K562 (cell line): Measurements from ENCODE around the gene VIT. TPM values are rescaled to one million over a fixed set of nuclear protein-coding genes. Genes with fewer than 3 reads are reported as not detected.

Source experiments
- ATAC-seq: fragments of 200-7000 bp; cut with Tn5 transposase; 3 replicates; pipeline ENCODE4 v1.9.1; 2020; ENCODE audit warnings: moderate library complexity
- BruUV-seq: library from RNA; stranded (reverse); fragments of 400-500 nt; replicated peaks from 2 replicates; lab custom pipeline; 2021; lab: Mats Ljungman, UMichigan
- CTCF ChIA-PET: fragments of 300-600 bp; formaldehyde crosslinking; extraction: SDS; loops from one replicate; lab custom pipeline; 2021; ENCODE audit warnings: low intra/inter-chr PET ratio; lab: Yijun Ruan, JAX
- POLR2A ChIA-PET: fragments of 300-600, 350-650 bp; sonication (Branson Sonifier 250); formaldehyde crosslinking; extraction: SDS; loops from one replicate; lab custom pipeline; 2021; ENCODE audit warnings: antibody characterized with exemption, inconsistent platforms; lab: Yijun Ruan, JAX
- DNase-seq, 4 experiments: peaks; one replicate each; pipeline versions ENCODE4 v3.0.0 to v3.0.0-alpha.2; 2011 to 2018; ENCODE audit warnings: low spot score in 3 of 4, mixed read lengths in 3 of 4; ENCODE audit errors: extremely low read depth in 1 of 4
- FAIRE-seq: peaks from 2 replicates; lab custom pipeline; 2011; peaks lifted over from hg19 to GRCh38; lab: Jason Lieb, UNC
- H2AFZ ChIP-seq: 2 replicates; pipeline ENCODE4 v1.6.0; 2011; ENCODE audit warnings: low read depth, low read length, control low read depth, inconsistent platforms
- H3K27ac ChIP-seq: fragments of 200-600 bp; 3 replicates; pipeline ENCODE4 v1.8.0; 2011; ENCODE audit warnings: low read depth, mild to moderate bottlenecking, control low read depth, inconsistent platforms, low read length, moderate library complexity, mixed read lengths; ENCODE audit errors: extremely low read depth
- H3K27me3 ChIP-seq, 2 experiments: fragments of 300-600 bp in 1 of 2; 2 replicates in 1 of 2; 3 replicates in 1 of 2; pipeline versions ENCODE4 v1.6.0 to v1.8.0; 2011; ENCODE audit warnings: inconsistent platforms in 2 of 2, low read length in 2 of 2, mild to moderate bottlenecking in 1 of 2, mixed read lengths in 1 of 2, moderate library complexity in 1 of 2; ENCODE audit not compliant: control insufficient read depth in 2 of 2, insufficient read depth in 2 of 2
- H3K36me3 ChIP-seq: fragments of 300-600 bp; 3 replicates; pipeline ENCODE4 v1.8.0; 2011; ENCODE audit warnings: mild to moderate bottlenecking, low read length, inconsistent platforms; ENCODE audit not compliant: control insufficient read depth, insufficient read depth
- H3K4me1 ChIP-seq, 2 experiments: fragments of 200-600 bp in 1 of 2; replicated peaks in 1 of 2; 2 replicates in 1 of 2; 3 replicates in 1 of 2; pipeline versions ENCODE4 v1.5.1 to v1.8.0; 2011; ENCODE audit warnings: inconsistent platforms in 2 of 2, low read length in 2 of 2, mild to moderate bottlenecking in 1 of 2, mixed read lengths in 1 of 2, moderate library complexity in 1 of 2; ENCODE audit not compliant: control insufficient read depth in 2 of 2, insufficient read depth in 2 of 2
- H3K4me2 ChIP-seq: 2 replicates; pipeline ENCODE4 v1.6.1; 2011; ENCODE audit warnings: low read length, control low read depth, inconsistent platforms, mixed read lengths; ENCODE audit not compliant: insufficient read depth
- H3K4me3 ChIP-seq: fragments of 200-600 bp; sonication (generic), shearing (Covaris generic); 2 replicates; pipeline ENCODE4 v1.5.1; 2016; ENCODE audit warnings: control low read depth, inconsistent platforms
- H3K79me2 ChIP-seq: fragments of 200-600 bp; 3 replicates; pipeline ENCODE4 v1.8.0; 2011; ENCODE audit warnings: low read length, inconsistent platforms; ENCODE audit not compliant: control insufficient read depth, insufficient read depth
- H3K9ac ChIP-seq, 2 experiments: 2 replicates each; pipeline versions ENCODE4 v1.6.0 to v1.6.1; 2011; ENCODE audit warnings: low read depth in 2 of 2, low read length in 2 of 2, control low read depth in 1 of 2, inconsistent platforms in 1 of 2, mild to moderate bottlenecking in 1 of 2, mixed read lengths in 1 of 2; ENCODE audit not compliant: insufficient read depth in 1 of 2
- H3K9me1 ChIP-seq: one replicate; pipeline ENCODE4 v1.6.0; 2011; ENCODE audit warnings: inconsistent platforms, mild to moderate bottlenecking, low read length, moderate library complexity; ENCODE audit not compliant: control insufficient read depth, insufficient read depth
- H3K9me3 ChIP-seq: replicated peaks from 2 replicates; pipeline ENCODE4 v1.5.1; 2011; ENCODE audit warnings: low read depth, low read length, inconsistent platforms; ENCODE audit not compliant: control insufficient read depth, insufficient read depth
- H4K20me1 ChIP-seq: replicated peaks from 2 replicates; pipeline ENCODE4 v1.6.1; 2011; ENCODE audit warnings: low read length, inconsistent platforms, mixed read lengths; ENCODE audit not compliant: control insufficient read depth, insufficient read depth
- HDAC2 ChIP-seq: fragments of 450-650 bp; IDR thresholded peaks from 2 replicates; pipeline ENCODE4 v1.6.1; 2016; ENCODE audit warnings: mild to moderate bottlenecking
- NR2F6 ChIP-seq: fragments of 450-650 bp; formaldehyde crosslinking; IDR thresholded peaks from 2 replicates; pipeline ENCODE4 v1.4.0; 2020; ENCODE audit warnings: mild to moderate bottlenecking
- SAP30 ChIP-seq: fragments of 200-600 bp; sonication (generic); IDR thresholded peaks from 2 replicates; pipeline ENCODE4 v1.6.1; 2012; ENCODE audit warnings: borderline replicate concordance, low read depth, mild to moderate bottlenecking, moderate library complexity, low read length, control low read depth, inconsistent platforms; ENCODE audit not compliant: insufficient read depth, poor library complexity, severe bottlenecking
- TBL1XR1 ChIP-seq, 2 experiments: IDR thresholded peaks; 2 replicates each; pipeline ENCODE4 v1.6.1; 2012; ENCODE audit warnings: improper control_type of control experiment in 2 of 2, low read length in 2 of 2, mild to moderate bottlenecking in 1 of 2
- ZFP30 ChIP-seq: fragments of 250-450 bp; sonication (Bioruptor Pico); IDR thresholded peaks from 2 replicates; pipeline ENCODE4 v1.8.0; 2022; ENCODE audit warnings: moderate library complexity, mild to moderate bottlenecking, inconsistent platforms, borderline replicate concordance
- ZNF347 ChIP-seq: fragments of 450-650 bp; formaldehyde crosslinking; IDR thresholded peaks from 2 replicates; pipeline ENCODE4 v1.4.0; 2020; ENCODE audit warnings: low read depth, mild to moderate bottlenecking, moderate library complexity
- WGBS: fragments of 100-300 bp; shearing (Covaris generic); methylation state at CpG from one replicate; pipeline ENCODE4 v1.1.6; 2016; ENCODE audit warnings: low coverage, mixed read lengths; ENCODE audit not compliant: insufficient coverage; ENCODE audit errors: missing lambda C conversion rate; 5-methylcytosine and 5-hydroxymethylcytosine counted together
- in situ Hi-C: fragments of 300-500 bp; cut with MboI; formaldehyde crosslinking; loops from 4 replicates; pipeline ENCODE4 v1.15.0; 2018; ENCODE audit warnings: inconsistent platforms, mixed read lengths
- intact Hi-C: fragments of 100-400 bp; cut with micrococcal nuclease; formaldehyde crosslinking; loops from 2 replicates; pipeline ENCODE4 v1.14.2; 2022
- polyA plus RNA-seq, 8 experiments: library from polyadenylated mRNA; depleted of rRNA in 4 of 8; stranded (reverse) in 5 of 8; unstranded in 3 of 8; fragments of >200 nt; fragmentation: Nextera tagmentation in 2 of 8; fragmentation: Illumina TruSeq in 1 of 8; extraction: Ambion mirVana in 2 of 8; extraction: Trizol in 1 of 8; gene quantifications; 2 replicates each; pipeline versions ENCODE4 v1.2.1 to v1.2.3, GENCODE V29; 2011 to 2014; ENCODE audit warnings: inconsistent platforms in 1 of 8, missing spikeins in 1 of 8
- total RNA-seq, 7 experiments: library from RNA; depleted of rRNA in 6 of 7; stranded (reverse); fragments of >200 nt in 6 of 7; fragmentation: Illumina TruSeq in 2 of 7; extraction: Trizol in 2 of 7; gene quantifications; 2 replicates each; pipeline versions ENCODE4 v1.2.1 to v1.2.3, GENCODE V29; 2011 to 2021; ENCODE audit warnings: low replicate concordance in 1 of 7
- TF ChIP-seq, protein P1 (sequence below): fragments of 250-450 bp; sonication (Bioruptor Pico); IDR thresholded peaks from 2 replicates; pipeline ENCODE4 v1.5.0; 2022; ENCODE audit warnings: mild to moderate bottlenecking
- TF ChIP-seq, protein P2 (sequence below): sonication (generic); formaldehyde crosslinking; IDR thresholded peaks from 2 replicates; pipeline ENCODE4 v1.9.0; 2022; ENCODE audit warnings: mild to moderate bottlenecking, missing genetic modification reagents

VIT gene
- total and polyA plus RNA-seq, 9 of the 15 experiments (the other 6 are each of a cell fraction or from before 2014, with no cell fraction given), result not detected

DNA sequence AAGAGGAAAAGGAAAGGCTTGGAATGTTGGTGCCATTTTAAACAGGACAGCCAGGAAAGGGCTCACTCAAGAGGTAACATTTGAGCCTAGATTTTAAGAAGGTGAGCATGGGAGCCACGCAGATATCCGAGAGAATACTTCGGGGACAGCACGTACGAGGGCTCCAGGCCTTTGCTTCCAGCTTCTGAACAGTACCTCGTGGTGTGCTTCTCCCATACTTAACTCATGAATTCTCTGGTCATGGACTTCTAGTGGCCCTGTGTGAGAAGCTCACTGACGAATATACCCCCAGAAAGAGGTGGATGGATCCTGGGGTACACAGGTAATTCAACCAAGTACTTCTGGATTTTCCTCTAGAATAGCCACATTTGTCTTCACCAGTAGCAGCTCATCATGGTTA is 2.7 kb upstream of the VIT start:
- Histone ChIP-seq H3K36me3 (no peaks in the 10 kb centered on the region), H3K9ac (no peak overlapping the region), H4K20me1 (no peaks in the 10 kb centered on the region), H3K27ac (no peak overlapping the region), H3K9me3 (no peaks in the 10 kb centered on the region), H3K79me2 (no peaks in the 10 kb centered on the region), H3K4me3 (no peak overlapping the region), H2AFZ (peak overlapping the region; percentile 82), H3K9me1 (no peaks in the 10 kb centered on the region), H3K27me3 (no peaks in the 10 kb centered on the region; a peak in 1 of 5 replicates), H3K4me2 (peak overlapping the region; percentile 49), H3K4me1 (peaks cover 0 to 4% of the 10 kb centered on the region in 2 experiments; a peak in 1 of 5 replicates)
- TF ChIP-seq SAP30 (no peak), ZNF347 (no peak), NR2F6 (CRISPR knock-in tag) (no peak), ZFP30 (CRISPR knock-in tag) (no peak), TBL1XR1 (IDR thresholded peaks at IDR 0.05; ENCODE audit: low read length in 2 of 2) (no peak), HDAC2 (no peak)
- TF ChIP-seq, protein P1, sequence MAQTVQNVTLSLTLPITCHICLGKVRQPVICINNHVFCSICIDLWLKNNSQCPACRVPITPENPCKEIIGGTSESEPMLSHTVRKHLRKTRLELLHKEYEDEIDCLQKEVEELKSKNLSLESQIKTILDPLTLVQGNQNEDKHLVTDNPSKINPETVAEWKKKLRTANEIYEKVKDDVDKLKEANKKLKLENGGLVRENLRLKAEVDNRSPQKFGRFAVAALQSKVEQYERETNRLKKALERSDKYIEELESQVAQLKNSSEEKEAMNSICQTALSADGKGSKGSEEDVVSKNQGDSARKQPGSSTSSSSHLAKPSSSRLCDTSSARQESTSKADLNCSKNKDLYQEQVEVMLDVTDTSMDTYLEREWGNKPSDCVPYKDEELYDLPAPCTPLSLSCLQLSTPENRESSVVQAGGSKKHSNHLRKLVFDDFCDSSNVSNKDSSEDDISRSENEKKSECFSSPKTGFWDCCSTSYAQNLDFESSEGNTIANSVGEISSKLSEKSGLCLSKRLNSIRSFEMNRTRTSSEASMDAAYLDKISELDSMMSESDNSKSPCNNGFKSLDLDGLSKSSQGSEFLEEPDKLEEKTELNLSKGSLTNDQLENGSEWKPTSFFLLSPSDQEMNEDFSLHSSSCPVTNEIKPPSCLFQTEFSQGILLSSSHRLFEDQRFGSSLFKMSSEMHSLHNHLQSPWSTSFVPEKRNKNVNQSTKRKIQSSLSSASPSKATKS (CRISPR knock-in tag), result no peak
- TF ChIP-seq, protein P2, sequence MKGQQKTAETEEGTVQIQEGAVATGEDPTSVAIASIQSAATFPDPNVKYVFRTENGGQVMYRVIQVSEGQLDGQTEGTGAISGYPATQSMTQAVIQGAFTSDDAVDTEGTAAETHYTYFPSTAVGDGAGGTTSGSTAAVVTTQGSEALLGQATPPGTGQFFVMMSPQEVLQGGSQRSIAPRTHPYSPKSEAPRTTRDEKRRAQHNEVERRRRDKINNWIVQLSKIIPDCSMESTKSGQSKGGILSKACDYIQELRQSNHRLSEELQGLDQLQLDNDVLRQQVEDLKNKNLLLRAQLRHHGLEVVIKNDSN, result no peak
- POLR2A ChIA-PET, result interaction anchor here (1.0 kb wide), 1 partner anchor 10 kb away, joined by 3 read pairs; no protein-coding TSS in a partner anchor
- intact Hi-C loops, result no loop called here
- no TSS peak for BruUV-seq
- in situ Hi-C loops, result no loop called here
- WGBS, result 5% methylated on average over 7 of the region's 7 CpGs
- CTCF ChIA-PET, result no interaction called here
- ATAC-seq, result peak; percentile 66
- no peak for DNase-seq
- no peak for FAIRE-seq
